ENCODE measurements around the gene SERINC2. TPM values are rescaled to one million over a fixed set of nuclear protein-coding genes. Genes with fewer than 3 reads are reported as not detected.

The SERINC2 gene
- total and polyA plus RNA-seq, 9 of the 15 experiments (the other 6 are each of a cell fraction or from before 2014, with no cell fraction given): 0.07 to 1.2 (median 0.70) TPM; not detected in 2

GRCh38 chr1:31421371-31422040, 8.5 kb downstream of the SERINC2 start:
- in situ Hi-C loops (cut with MboI): no loop called here
- no peak for TF ChIP-seq STAG1 (CRISPR knock-in tag; IDR thresholded peaks at IDR 0.05; ENCODE audit: borderline replicate concordance)
- TF ChIP-seq SMARCE1 (IDR thresholded peaks at IDR 0.05): no peak
- no peak for TF ChIP-seq ZBTB2 (IDR thresholded peaks at IDR 0.05)
- peak; percentile 33 for TF ChIP-seq CTCFL (IDR thresholded peaks at IDR 0.05; ENCODE audit: borderline replicate concordance, insufficient read depth, low read depth, low read length, poor library complexity, severe bottlenecking)
- 0 out of 2 replicates have a peak, but pooled peaks have one; percentile 27 for TF ChIP-seq REST (IDR thresholded peaks at IDR 0.05; ENCODE audit: borderline replicate concordance)
- no peak for TF ChIP-seq REST (CRISPR knock-in tag; IDR thresholded peaks at IDR 0.05; ENCODE audit: low read depth)
- TF ChIP-seq ZNF551 (CRISPR knock-in tag; IDR thresholded peaks at IDR 0.05): no peak
- TF ChIP-seq YY1 (IDR thresholded peaks at IDR 0.05; ENCODE audit: borderline replicate concordance in 1 of 3, control insufficient read depth in 1 of 3, extremely low read depth in 1 of 3, insufficient read depth in 3 of 3, insufficient read length in 1 of 3, insufficient replicate concordance in 2 of 3, low read depth in 1 of 3, low read length in 2 of 3): no peak

More at GRCh38 chr1:31421371-31422040, 8.5 kb downstream of the SERINC2 start:
- Histone ChIP-seq H3K9ac (ENCODE audit: insufficient read depth in 1 of 2, low read depth in 2 of 2, low read length in 2 of 2) (no peak overlapping the region), H3K27ac (ENCODE audit: extremely low read depth, low read depth, low read length) (no peak overlapping the region), H3K79me2 (ENCODE audit: control insufficient read depth, insufficient read depth, low read length) (no peaks in the 10 kb centered on the region), H3K9me1 (ENCODE audit: control insufficient read depth, insufficient read depth, low read length) (no peaks in the 10 kb centered on the region), H3K4me3 (no peak overlapping the region), H4K20me1 (replicated peaks; ENCODE audit: control insufficient read depth, insufficient read depth, low read length) (peaks cover 24% of the 10 kb centered on the region), H3K27me3 (ENCODE audit: control insufficient read depth in 2 of 2, insufficient read depth in 2 of 2, low read length in 2 of 2) (peaks cover 6 to 38% of the 10 kb centered on the region in 2 experiments; a peak in 4 of 5 replicates), H3K9me3 (replicated peaks; ENCODE audit: control insufficient read depth, insufficient read depth, low read depth, low read length) (no peaks in the 10 kb centered on the region), H3K36me3 (ENCODE audit: control insufficient read depth, insufficient read depth, low read length) (no peaks in the 10 kb centered on the region), H3K4me2 (ENCODE audit: insufficient read depth, low read length) (no peak overlapping the region), H3K4me1 (replicated peaks in 1 of 2; ENCODE audit: control insufficient read depth in 2 of 2, insufficient read depth in 2 of 2, low read length in 2 of 2) (peaks cover 0 to 12% of the 10 kb centered on the region in 2 experiments; a peak in 1 of 5 replicates), H2AFZ (ENCODE audit: low read depth, low read length) (no peak overlapping the region)
- CTCF ChIA-PET (ENCODE audit: low intra/inter-chr PET ratio): interaction anchor here (0.6 to 4.6 kb wide), 7 partner anchors 26 to 454 kb away, joined by 3 to 54 read pairs (median 6); no protein-coding TSS in a partner anchor
- FAIRE-seq (peak; percentile 11), ATAC-seq (peak; percentile 71), DNase-seq (ENCODE audit: extremely low read depth in 1 of 4, low spot score in 3 of 4) (peak in 1 of 4 experiments; percentile 53)
- WGBS (ENCODE audit: insufficient coverage, low coverage, missing lambda C conversion rate): 9% methylated on average over 9 of the region's 9 CpGs
- POLR2A ChIA-PET: interaction anchor here (0.7 to 1.5 kb wide), 3 partner anchors 24 to 231 kb away, joined by 3 to 4 read pairs (median 4); no protein-coding TSS in a partner anchor
- BruUV-seq (replicated peaks): no TSS peak
- intact Hi-C loops (cut with micrococcal nuclease): loop anchor here (1.0 to 10.0 kb wide), 3 partner anchors 25 to 237 kb away; no protein-coding TSS in a partner anchor

Data from K562 (cell line).